H9 (cell line): Measurements from ENCODE around the gene GPATCH1. TPM values are rescaled to one million over a fixed set of nuclear protein-coding genes. Genes with fewer than 3 reads are reported as not detected.
A peak's percentile ranks its signal among the peaks of the same experiment; 100 is the strongest.

ENCODE experiments used
- DNase-seq: peaks from one replicate; pipeline ENCODE4 v3.0.0-alpha.2; 2017
- H2AFZ ChIP-seq: one replicate; pipeline ENCODE4 v1.6.1; 2013; ENCODE audit warnings: mild to moderate bottlenecking, low read length, control low read depth, moderate library complexity
- H2AK5ac ChIP-seq: 2 replicates; pipeline ENCODE4 v1.6.1; 2013; ENCODE audit warnings: low read length, control low read depth, mixed read lengths; ENCODE audit not compliant: insufficient read length
- H2BK120ac ChIP-seq: one replicate; pipeline ENCODE4 v1.6.1; 2013; ENCODE audit warnings: low read depth, mild to moderate bottlenecking, low read length, control low read depth, inconsistent platforms; ENCODE audit not compliant: poor library complexity, severe bottlenecking
- H2BK12ac ChIP-seq: 2 replicates; pipeline ENCODE4 v1.6.1; 2013; ENCODE audit warnings: low read length, control low read depth, mixed read lengths, low read depth; ENCODE audit not compliant: insufficient read length
- H2BK15ac ChIP-seq: 2 replicates; pipeline ENCODE4 v1.6.1; 2013; ENCODE audit warnings: low read depth, low read length, control low read depth
- H2BK20ac ChIP-seq: one replicate; pipeline ENCODE4 v1.6.1; 2013; ENCODE audit warnings: low read depth, mild to moderate bottlenecking, low read length, control low read depth, inconsistent platforms; ENCODE audit not compliant: poor library complexity, severe bottlenecking
- H2BK5ac ChIP-seq: 2 replicates; pipeline ENCODE4 v1.6.1; 2013; ENCODE audit warnings: low read length, control low read depth, mixed read lengths; ENCODE audit not compliant: insufficient read length
- H3K14ac ChIP-seq: 2 replicates; pipeline ENCODE4 v1.6.1; 2013; ENCODE audit warnings: low read length, control low read depth; ENCODE audit not compliant: insufficient read depth
- H3K18ac ChIP-seq: 2 replicates; pipeline ENCODE4 v1.6.1; 2013; ENCODE audit warnings: low read depth, mild to moderate bottlenecking, mixed read lengths, low read length, control low read depth; ENCODE audit not compliant: insufficient read length
- H3K23ac ChIP-seq: 2 replicates; pipeline ENCODE4 v1.6.1; 2013; ENCODE audit warnings: low read length, control low read depth, mixed read lengths, low read depth; ENCODE audit not compliant: insufficient read length
- H3K23me2 ChIP-seq: 2 replicates; pipeline ENCODE4 v1.6.1; 2013; ENCODE audit warnings: low read depth, mild to moderate bottlenecking, mixed read lengths, low read length, control low read depth; ENCODE audit not compliant: insufficient read length, poor library complexity, severe bottlenecking
- H3K27ac ChIP-seq: 2 replicates; pipeline ENCODE4 v1.5.1; 2013; ENCODE audit warnings: low read length, control low read depth, mixed read lengths, low read depth; ENCODE audit not compliant: insufficient read length
- H3K27me3 ChIP-seq: 2 replicates; pipeline ENCODE4 v1.6.1; 2013; ENCODE audit warnings: low read length, control low read depth, inconsistent platforms; ENCODE audit not compliant: insufficient read depth
- H3K4ac ChIP-seq: 2 replicates; pipeline ENCODE4 v1.6.1; 2013; ENCODE audit warnings: low read depth, mild to moderate bottlenecking, control low read depth, inconsistent platforms, low read length, moderate library complexity
- H3K4me1 ChIP-seq: 2 replicates; pipeline ENCODE4 v1.6.1; 2013; ENCODE audit warnings: low read length, control low read depth, inconsistent platforms; ENCODE audit not compliant: insufficient read depth
- H3K4me2 ChIP-seq: 2 replicates; pipeline ENCODE4 v1.6.1; 2013; ENCODE audit warnings: low read length, control low read depth, mixed read lengths; ENCODE audit not compliant: insufficient read length, insufficient read depth
- H3K56ac ChIP-seq: 2 replicates; pipeline ENCODE4 v1.6.1; 2013; ENCODE audit warnings: low read depth, mild to moderate bottlenecking, mixed read lengths, low read length, control low read depth; ENCODE audit not compliant: insufficient read length
- H3K79me1 ChIP-seq: 2 replicates; pipeline ENCODE4 v1.6.1; 2013; ENCODE audit warnings: low read depth, mild to moderate bottlenecking, moderate library complexity, low read length, control low read depth, inconsistent platforms; ENCODE audit not compliant: insufficient read depth, poor library complexity, severe bottlenecking
- H3K79me2 ChIP-seq: 2 replicates; pipeline ENCODE4 v1.6.1; 2013; ENCODE audit warnings: low read length, control low read depth, inconsistent platforms; ENCODE audit not compliant: insufficient read depth
- H3K9ac ChIP-seq: 2 replicates; pipeline ENCODE4 v1.6.1; 2013; ENCODE audit warnings: low read length, control low read depth, mixed read lengths; ENCODE audit not compliant: insufficient read length; ENCODE audit errors: extremely low read depth
- H3K9me3 ChIP-seq: one replicate; pipeline ENCODE4 v1.6.1; 2013; ENCODE audit warnings: low read depth, low read length, inconsistent platforms; ENCODE audit not compliant: control insufficient read depth
- H3T11ph ChIP-seq: one replicate; pipeline ENCODE4 v1.6.1; 2013; ENCODE audit warnings: mild to moderate bottlenecking, low read length, control low read depth, inconsistent platforms
- H4K20me1 ChIP-seq: one replicate; pipeline ENCODE4 v1.6.1; 2013; ENCODE audit not compliant: control insufficient read depth, insufficient read length, insufficient read depth
- H4K5ac ChIP-seq: 2 replicates; pipeline ENCODE4 v1.6.1; 2013; ENCODE audit warnings: low read depth, mild to moderate bottlenecking, mixed read lengths, low read length, control low read depth; ENCODE audit not compliant: insufficient read length
- H4K8ac ChIP-seq: replicated peaks from 2 replicates; pipeline ENCODE4 v1.6.1; 2013; ENCODE audit warnings: low read length, control low read depth, mixed read lengths, low read depth; ENCODE audit not compliant: insufficient read length
- H4K91ac ChIP-seq: 2 replicates; pipeline ENCODE4 v1.6.1; 2013; ENCODE audit warnings: low read depth, mild to moderate bottlenecking, moderate library complexity, mixed read lengths, low read length, control low read depth; ENCODE audit not compliant: insufficient read length
- H3K27ac Mint-ChIP-seq, 3 experiments: 2 replicates in 2 of 3; 3 replicates in 1 of 3; pipeline ENCODE4 v1.8.0; 2020 to 2021; ENCODE audit warnings: mixed read lengths in 3 of 3, mild to moderate bottlenecking in 1 of 3, moderate library complexity in 1 of 3
- H3K27me3 Mint-ChIP-seq: 2 replicates; pipeline ENCODE4 v1.8.0; 2021; ENCODE audit warnings: low read depth, mild to moderate bottlenecking, moderate library complexity, mixed read lengths
- H3K36me3 Mint-ChIP-seq, 3 experiments: 2 replicates in 2 of 3; 3 replicates in 1 of 3; pipeline ENCODE4 v1.8.0; 2020 to 2021; ENCODE audit warnings: low read depth in 3 of 3, mixed read lengths in 3 of 3; ENCODE audit not compliant: insufficient read depth in 1 of 3
- H3K4me1 Mint-ChIP-seq, 2 experiments: 2 replicates each; pipeline ENCODE4 v1.8.0; 2020; ENCODE audit warnings: mixed read lengths in 2 of 2
- H3K4me3 Mint-ChIP-seq, 2 experiments: 2 replicates in 1 of 2; 3 replicates in 1 of 2; pipeline ENCODE4 v1.8.0; 2020 to 2021; ENCODE audit warnings: mild to moderate bottlenecking in 2 of 2, mixed read lengths in 2 of 2, moderate library complexity in 1 of 2
- H3K9me3 Mint-ChIP-seq, 2 experiments: 2 replicates in 1 of 2; 3 replicates in 1 of 2; pipeline ENCODE4 v1.8.0; 2020; ENCODE audit warnings: mild to moderate bottlenecking in 2 of 2, mixed read lengths in 2 of 2, moderate library complexity in 1 of 2
- CTCF ChIP-seq: fragments of 200-600 bp; sonication (generic); conservative IDR thresholded peaks from 3 replicates; pipeline ENCODE4 v1.8.0; 2021; ENCODE audit warnings: antibody characterized with exemption, mild to moderate bottlenecking
- WGBS: extraction: QIAGEN DNeasy Blood & Tissue Kit; methylation state at CpG from one replicate; pipeline ENCODE4 v1.1.7; 2013; ENCODE audit warnings: missing lambda C conversion rate, low lambda C conversion rate, mixed read lengths; ENCODE audit not compliant: insufficient read length; ENCODE audit errors: extremely low coverage; 5-methylcytosine and 5-hydroxymethylcytosine counted together
- total RNA-seq: library from RNA; stranded (reverse); gene quantifications from 2 replicates; pipeline ENCODE4 v1.2.1, GENCODE V29; 2021

The GPATCH1 gene
- total RNA-seq, 1 experiment from 2014 or later: 11.7 TPM

GRCh38 chr19:33063753-33064457, 17.1 kb upstream of the GPATCH1 start:
- H3K27ac ChIP-seq: no peak overlapping the region
- no peak overlapping the region for H3K23ac ChIP-seq
- H3T11ph ChIP-seq: no peak overlapping the region
- no peak overlapping the region for H2BK15ac ChIP-seq
- peaks cover 21 to 23% of the 10 kb centered on the region in 2 experiments for H3K4me1 Mint-ChIP-seq
- peak overlapping the region in 1 of 3 experiments; percentile 44; a peak in 1 of 7 replicates for H3K27ac Mint-ChIP-seq
- no peak overlapping the region for H2BK12ac ChIP-seq
- no peak overlapping the region for H3K4ac ChIP-seq
- no peak overlapping the region for H2BK5ac ChIP-seq
- H3K9me3 Mint-ChIP-seq: no peaks in the 10 kb centered on the region
- peaks cover 6% of the 10 kb centered on the region for H3K27me3 Mint-ChIP-seq
- no peak overlapping the region for H3K18ac ChIP-seq
- no peaks in the 10 kb centered on the region for H4K20me1 ChIP-seq
- no peak overlapping the region for H4K91ac ChIP-seq
- peak overlapping the region; percentile 76 for H3K9ac ChIP-seq
- H3K14ac ChIP-seq: peak overlapping the region; percentile 65; the same call in 1 of the 2 replicates
- peak overlapping the region; percentile 75 for H3K4me2 ChIP-seq
- peak overlapping the region; percentile 84 to 92 for H3K4me3 Mint-ChIP-seq
- no peak overlapping the region for H4K5ac ChIP-seq
- peaks cover 18% of the 10 kb centered on the region for H3K23me2 ChIP-seq
- H3K36me3 Mint-ChIP-seq: 0 out of 7 replicates have a peak, but pooled peaks cover 0 to 2% (median 0%) of the 10 kb centered on the region in 3 experiments
- no peaks in the 10 kb centered on the region for H3K9me3 ChIP-seq
- TF ChIP-seq CTCF: no peak; the same call in 2 of the 3 replicates
- peaks cover 13% of the 10 kb centered on the region for H3K79me2 ChIP-seq
- peaks cover 4% of the 10 kb centered on the region for H3K79me1 ChIP-seq
- no peak overlapping the region for H4K8ac ChIP-seq
- no peak overlapping the region for H2BK120ac ChIP-seq
- peak; percentile 35 for DNase-seq
- no CpG with 5 or more reads among the region's 56 CpGs for WGBS
- H3K56ac ChIP-seq: no peak overlapping the region
- H3K27me3 ChIP-seq: no peaks in the 10 kb centered on the region
- no peaks in the 10 kb centered on the region; the same call in 1 of the 2 replicates for H3K4me1 ChIP-seq
- no peak overlapping the region for H2AFZ ChIP-seq
- no peak overlapping the region for H2BK20ac ChIP-seq
- H2AK5ac ChIP-seq: no peak overlapping the region
